Suprapubic skin (tissue), 3 donors: ENCODE measurements around the gene CCDC73.

Source experiments
- CTCF ChIP-seq, 2 donors: fragments of 200-600 bp in 1 of 2; fragments of 450-650 bp in 1 of 2; sonication (generic) in 1 of 2; IDR thresholded peaks; one replicate each; pipeline ENCODE4 v1.5.1; 2016 to 2019; ENCODE audit warnings: antibody characterized with exemption in 2 of 2, mild to moderate bottlenecking in 1 of 2, moderate library complexity in 1 of 2
- EP300 ChIP-seq: sonication (generic); formaldehyde crosslinking; IDR thresholded peaks from one replicate; pipeline ENCODE4 v1.6.1; 2017; ENCODE audit warnings: antibody characterized with exemption
- POLR2A ChIP-seq, 2 donors: fragments of 450-650 bp; IDR thresholded peaks; one replicate each; pipeline ENCODE4 v1.6.1; 2017; ENCODE audit warnings: antibody characterized with exemption in 2 of 2, mild to moderate bottlenecking in 2 of 2, moderate library complexity in 2 of 2

- TF ChIP-seq CTCF (IDR thresholded peaks at IDR 0.05) (no peak), POLR2A (IDR thresholded peaks at IDR 0.05) (no peak), EP300 (no peak)
Measured at GRCh38 chr11:32751381-32751780, 43.1 kb downstream of the CCDC73 start.
